H9 (cell line): Measurements from ENCODE around the gene LSG1. TPM values are rescaled to one million over a fixed set of nuclear protein-coding genes. Genes with fewer than 3 reads are reported as not detected.

Source experiments
- DNase-seq: peaks from one replicate; pipeline ENCODE4 v3.0.0-alpha.2; 2017
- H2AFZ ChIP-seq: one replicate; pipeline ENCODE4 v1.6.1; 2013; ENCODE audit warnings: mild to moderate bottlenecking, low read length, control low read depth, moderate library complexity
- H2AK5ac ChIP-seq: 2 replicates; pipeline ENCODE4 v1.6.1; 2013; ENCODE audit warnings: low read length, control low read depth, mixed read lengths; ENCODE audit not compliant: insufficient read length
- H2BK120ac ChIP-seq: one replicate; pipeline ENCODE4 v1.6.1; 2013; ENCODE audit warnings: low read depth, mild to moderate bottlenecking, low read length, control low read depth, inconsistent platforms; ENCODE audit not compliant: poor library complexity, severe bottlenecking
- H2BK12ac ChIP-seq: 2 replicates; pipeline ENCODE4 v1.6.1; 2013; ENCODE audit warnings: low read length, control low read depth, mixed read lengths, low read depth; ENCODE audit not compliant: insufficient read length
- H2BK15ac ChIP-seq: 2 replicates; pipeline ENCODE4 v1.6.1; 2013; ENCODE audit warnings: low read depth, low read length, control low read depth
- H2BK20ac ChIP-seq: one replicate; pipeline ENCODE4 v1.6.1; 2013; ENCODE audit warnings: low read depth, mild to moderate bottlenecking, low read length, control low read depth, inconsistent platforms; ENCODE audit not compliant: poor library complexity, severe bottlenecking
- H2BK5ac ChIP-seq: 2 replicates; pipeline ENCODE4 v1.6.1; 2013; ENCODE audit warnings: low read length, control low read depth, mixed read lengths; ENCODE audit not compliant: insufficient read length
- H3K14ac ChIP-seq: 2 replicates; pipeline ENCODE4 v1.6.1; 2013; ENCODE audit warnings: low read length, control low read depth; ENCODE audit not compliant: insufficient read depth
- H3K18ac ChIP-seq: 2 replicates; pipeline ENCODE4 v1.6.1; 2013; ENCODE audit warnings: low read depth, mild to moderate bottlenecking, mixed read lengths, low read length, control low read depth; ENCODE audit not compliant: insufficient read length
- H3K23ac ChIP-seq: 2 replicates; pipeline ENCODE4 v1.6.1; 2013; ENCODE audit warnings: low read length, control low read depth, mixed read lengths, low read depth; ENCODE audit not compliant: insufficient read length
- H3K23me2 ChIP-seq: 2 replicates; pipeline ENCODE4 v1.6.1; 2013; ENCODE audit warnings: low read depth, mild to moderate bottlenecking, mixed read lengths, low read length, control low read depth; ENCODE audit not compliant: insufficient read length, poor library complexity, severe bottlenecking
- H3K27ac ChIP-seq: 2 replicates; pipeline ENCODE4 v1.5.1; 2013; ENCODE audit warnings: low read length, control low read depth, mixed read lengths, low read depth; ENCODE audit not compliant: insufficient read length
- H3K27me3 ChIP-seq: 2 replicates; pipeline ENCODE4 v1.6.1; 2013; ENCODE audit warnings: low read length, control low read depth, inconsistent platforms; ENCODE audit not compliant: insufficient read depth
- H3K4ac ChIP-seq: 2 replicates; pipeline ENCODE4 v1.6.1; 2013; ENCODE audit warnings: low read depth, mild to moderate bottlenecking, control low read depth, inconsistent platforms, low read length, moderate library complexity
- H3K4me1 ChIP-seq: 2 replicates; pipeline ENCODE4 v1.6.1; 2013; ENCODE audit warnings: low read length, control low read depth, inconsistent platforms; ENCODE audit not compliant: insufficient read depth
- H3K4me2 ChIP-seq: 2 replicates; pipeline ENCODE4 v1.6.1; 2013; ENCODE audit warnings: low read length, control low read depth, mixed read lengths; ENCODE audit not compliant: insufficient read length, insufficient read depth
- H3K56ac ChIP-seq: 2 replicates; pipeline ENCODE4 v1.6.1; 2013; ENCODE audit warnings: low read depth, mild to moderate bottlenecking, mixed read lengths, low read length, control low read depth; ENCODE audit not compliant: insufficient read length
- H3K79me1 ChIP-seq: 2 replicates; pipeline ENCODE4 v1.6.1; 2013; ENCODE audit warnings: low read depth, mild to moderate bottlenecking, moderate library complexity, low read length, control low read depth, inconsistent platforms; ENCODE audit not compliant: insufficient read depth, poor library complexity, severe bottlenecking
- H3K79me2 ChIP-seq: 2 replicates; pipeline ENCODE4 v1.6.1; 2013; ENCODE audit warnings: low read length, control low read depth, inconsistent platforms; ENCODE audit not compliant: insufficient read depth
- H3K9ac ChIP-seq: 2 replicates; pipeline ENCODE4 v1.6.1; 2013; ENCODE audit warnings: low read length, control low read depth, mixed read lengths; ENCODE audit not compliant: insufficient read length; ENCODE audit errors: extremely low read depth
- H3K9me3 ChIP-seq: one replicate; pipeline ENCODE4 v1.6.1; 2013; ENCODE audit warnings: low read depth, low read length, inconsistent platforms; ENCODE audit not compliant: control insufficient read depth
- H3T11ph ChIP-seq: one replicate; pipeline ENCODE4 v1.6.1; 2013; ENCODE audit warnings: mild to moderate bottlenecking, low read length, control low read depth, inconsistent platforms
- H4K20me1 ChIP-seq: one replicate; pipeline ENCODE4 v1.6.1; 2013; ENCODE audit not compliant: control insufficient read depth, insufficient read length, insufficient read depth
- H4K5ac ChIP-seq: 2 replicates; pipeline ENCODE4 v1.6.1; 2013; ENCODE audit warnings: low read depth, mild to moderate bottlenecking, mixed read lengths, low read length, control low read depth; ENCODE audit not compliant: insufficient read length
- H4K8ac ChIP-seq: replicated peaks from 2 replicates; pipeline ENCODE4 v1.6.1; 2013; ENCODE audit warnings: low read length, control low read depth, mixed read lengths, low read depth; ENCODE audit not compliant: insufficient read length
- H4K91ac ChIP-seq: 2 replicates; pipeline ENCODE4 v1.6.1; 2013; ENCODE audit warnings: low read depth, mild to moderate bottlenecking, moderate library complexity, mixed read lengths, low read length, control low read depth; ENCODE audit not compliant: insufficient read length
- H3K27ac Mint-ChIP-seq, 3 experiments: 2 replicates in 2 of 3; 3 replicates in 1 of 3; pipeline ENCODE4 v1.8.0; 2020 to 2021; ENCODE audit warnings: mixed read lengths in 3 of 3, mild to moderate bottlenecking in 1 of 3, moderate library complexity in 1 of 3
- H3K27me3 Mint-ChIP-seq: 2 replicates; pipeline ENCODE4 v1.8.0; 2021; ENCODE audit warnings: low read depth, mild to moderate bottlenecking, moderate library complexity, mixed read lengths
- H3K36me3 Mint-ChIP-seq, 3 experiments: 2 replicates in 2 of 3; 3 replicates in 1 of 3; pipeline ENCODE4 v1.8.0; 2020 to 2021; ENCODE audit warnings: low read depth in 3 of 3, mixed read lengths in 3 of 3; ENCODE audit not compliant: insufficient read depth in 1 of 3
- H3K4me1 Mint-ChIP-seq, 2 experiments: 2 replicates each; pipeline ENCODE4 v1.8.0; 2020; ENCODE audit warnings: mixed read lengths in 2 of 2
- H3K4me3 Mint-ChIP-seq, 2 experiments: 2 replicates in 1 of 2; 3 replicates in 1 of 2; pipeline ENCODE4 v1.8.0; 2020 to 2021; ENCODE audit warnings: mild to moderate bottlenecking in 2 of 2, mixed read lengths in 2 of 2, moderate library complexity in 1 of 2
- H3K9me3 Mint-ChIP-seq, 2 experiments: 2 replicates in 1 of 2; 3 replicates in 1 of 2; pipeline ENCODE4 v1.8.0; 2020; ENCODE audit warnings: mild to moderate bottlenecking in 2 of 2, mixed read lengths in 2 of 2, moderate library complexity in 1 of 2
- WGBS: extraction: QIAGEN DNeasy Blood & Tissue Kit; methylation state at CpG from one replicate; pipeline ENCODE4 v1.1.7; 2013; ENCODE audit warnings: missing lambda C conversion rate, low lambda C conversion rate, mixed read lengths; ENCODE audit not compliant: insufficient read length; ENCODE audit errors: extremely low coverage; 5-methylcytosine and 5-hydroxymethylcytosine counted together
- total RNA-seq: library from RNA; stranded (reverse); gene quantifications from 2 replicates; pipeline ENCODE4 v1.2.1, GENCODE V29; 2021
- TF ChIP-seq, protein P1 (sequence below): fragments of 200-600 bp; sonication (generic); conservative IDR thresholded peaks from 3 replicates; pipeline ENCODE4 v1.8.0; 2021; ENCODE audit warnings: antibody characterized with exemption, mild to moderate bottlenecking

The LSG1 gene
- total RNA-seq, 1 experiment from 2014 or later: 63.3 TPM

DNA sequence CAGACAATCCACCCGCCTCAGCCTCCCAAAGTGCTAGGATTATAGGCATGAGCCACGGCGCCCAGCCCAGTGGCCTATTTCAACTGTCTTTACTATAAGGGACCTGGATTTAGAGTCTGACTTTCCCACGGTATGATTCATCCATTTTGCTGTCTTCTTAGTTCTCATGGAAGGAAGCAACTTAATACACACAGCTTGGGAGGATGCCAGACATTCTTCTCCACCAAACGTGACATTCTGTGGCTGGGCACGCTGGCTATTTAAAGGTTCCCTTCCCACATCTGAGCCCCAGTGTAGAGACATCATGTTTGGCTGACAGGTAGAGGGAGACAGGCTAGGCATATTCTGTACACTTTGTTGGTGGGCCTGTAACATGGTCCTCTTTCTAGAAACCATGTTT lies 39.9 kb upstream of the LSG1 start:
- H3K18ac ChIP-seq: no peak overlapping the region
- H3K23me2 ChIP-seq: peaks cover 4% of the 10 kb centered on the region
- no peaks in the 10 kb centered on the region for H4K20me1 ChIP-seq
- no peak overlapping the region for H3T11ph ChIP-seq
- H3K27ac ChIP-seq: no peak overlapping the region
- H3K27me3 Mint-ChIP-seq: no peaks in the 10 kb centered on the region
- no peak overlapping the region for H2BK120ac ChIP-seq
- no peak overlapping the region for H3K23ac ChIP-seq
- no peak overlapping the region for H2AFZ ChIP-seq
- no peaks in the 10 kb centered on the region for H3K9me3 ChIP-seq
- no peak overlapping the region for H2BK12ac ChIP-seq
- no peak overlapping the region for H3K27ac Mint-ChIP-seq
- H3K4me2 ChIP-seq: no peak overlapping the region
- H2BK5ac ChIP-seq: no peak overlapping the region
- H3K36me3 Mint-ChIP-seq: no peaks in the 10 kb centered on the region
- no peak overlapping the region for H2BK20ac ChIP-seq
- no peak overlapping the region for H2BK15ac ChIP-seq
- H4K8ac ChIP-seq: no peak overlapping the region
- no peak overlapping the region for H3K4me3 Mint-ChIP-seq
- no peak overlapping the region for H3K9ac ChIP-seq
- no peaks in the 10 kb centered on the region for H3K9me3 Mint-ChIP-seq
- H2AK5ac ChIP-seq: no peak overlapping the region
- no peak for DNase-seq
- no peak overlapping the region for H3K4ac ChIP-seq
- H3K4me1 Mint-ChIP-seq: peaks cover 3 to 4% of the 10 kb centered on the region in 2 experiments
- peaks cover 3% of the 10 kb centered on the region for H3K4me1 ChIP-seq
- no peak overlapping the region for H3K56ac ChIP-seq
- no CpG with 5 or more reads among the region's 6 CpGs for WGBS
- H3K79me2 ChIP-seq: no peaks in the 10 kb centered on the region
- H3K27me3 ChIP-seq: no peaks in the 10 kb centered on the region
- H3K14ac ChIP-seq: no peak overlapping the region
- TF ChIP-seq, protein P1, sequence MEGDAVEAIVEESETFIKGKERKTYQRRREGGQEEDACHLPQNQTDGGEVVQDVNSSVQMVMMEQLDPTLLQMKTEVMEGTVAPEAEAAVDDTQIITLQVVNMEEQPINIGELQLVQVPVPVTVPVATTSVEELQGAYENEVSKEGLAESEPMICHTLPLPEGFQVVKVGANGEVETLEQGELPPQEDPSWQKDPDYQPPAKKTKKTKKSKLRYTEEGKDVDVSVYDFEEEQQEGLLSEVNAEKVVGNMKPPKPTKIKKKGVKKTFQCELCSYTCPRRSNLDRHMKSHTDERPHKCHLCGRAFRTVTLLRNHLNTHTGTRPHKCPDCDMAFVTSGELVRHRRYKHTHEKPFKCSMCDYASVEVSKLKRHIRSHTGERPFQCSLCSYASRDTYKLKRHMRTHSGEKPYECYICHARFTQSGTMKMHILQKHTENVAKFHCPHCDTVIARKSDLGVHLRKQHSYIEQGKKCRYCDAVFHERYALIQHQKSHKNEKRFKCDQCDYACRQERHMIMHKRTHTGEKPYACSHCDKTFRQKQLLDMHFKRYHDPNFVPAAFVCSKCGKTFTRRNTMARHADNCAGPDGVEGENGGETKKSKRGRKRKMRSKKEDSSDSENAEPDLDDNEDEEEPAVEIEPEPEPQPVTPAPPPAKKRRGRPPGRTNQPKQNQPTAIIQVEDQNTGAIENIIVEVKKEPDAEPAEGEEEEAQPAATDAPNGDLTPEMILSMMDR: no peak
- H3K79me1 ChIP-seq: no peaks in the 10 kb centered on the region
- no peak overlapping the region for H4K5ac ChIP-seq
- no peak overlapping the region for H4K91ac ChIP-seq
